Suprapubic skin (tissue), 4 donors: Measurements from ENCODE around the gene CXCR6.

Source experiments
- CTCF ChIP-seq, 2 donors: fragments of 200-600 bp in 1 of 2; fragments of 450-650 bp in 1 of 2; sonication (generic) in 1 of 2; IDR thresholded peaks; one replicate each; pipeline ENCODE4 v1.5.1; 2016 to 2019; ENCODE audit warnings: antibody characterized with exemption in 2 of 2, mild to moderate bottlenecking in 1 of 2, moderate library complexity in 1 of 2
- EP300 ChIP-seq: sonication (generic); formaldehyde crosslinking; IDR thresholded peaks from one replicate; pipeline ENCODE4 v1.6.1; 2017; ENCODE audit warnings: antibody characterized with exemption
- POLR2AphosphoS5 ChIP-seq, 3 donors: sonication (generic); formaldehyde crosslinking; IDR thresholded peaks; one replicate each; pipeline ENCODE4 v1.6.1; 2017; ENCODE audit warnings: antibody characterized with exemption in 3 of 3

GRCh38 chr3:45992821-45993221 lies 49.6 kb downstream of the CXCR6 start:
- TF ChIP-seq CTCF (IDR thresholded peaks at IDR 0.05) (no peak), EP300 (no peak), POLR2AphosphoS5 (IDR thresholded peaks at IDR 0.05) (no peak)
